Keratinocyte (primary cell): ENCODE data around the gene CPS1. TPM values are rescaled to one million over a fixed set of nuclear protein-coding genes. Genes with fewer than 3 reads are reported as not detected.

Experiments used
- DNase-seq: peaks from one replicate; pipeline ENCODE4 v3.0.0-alpha.2; 2011; ENCODE audit warnings: low read depth, missing footprints, low spot score
- FAIRE-seq: peaks from 2 replicates; lab custom pipeline; 2011; peaks lifted over from hg19 to GRCh38; lab: Jason Lieb, UNC
- H2AFZ ChIP-seq: 2 replicates; pipeline ENCODE4 v1.6.0; 2012; ENCODE audit warnings: low read length, control low read depth, inconsistent platforms; ENCODE audit not compliant: control insufficient read depth
- H3K27ac ChIP-seq: 2 replicates; pipeline ENCODE4 v1.5.1; 2011; ENCODE audit warnings: low read length; ENCODE audit not compliant: control insufficient read depth, insufficient read depth
- H3K27me3 ChIP-seq: 3 replicates; pipeline ENCODE4 v1.6.0; 2011; ENCODE audit warnings: low read length; ENCODE audit not compliant: control insufficient read depth, insufficient read depth; ENCODE audit errors: extremely low read depth
- H3K36me3 ChIP-seq, 2 experiments: 2 replicates in 1 of 2; 3 replicates in 1 of 2; pipeline ENCODE4 v1.5.1; 2011; ENCODE audit warnings: low read length in 2 of 2, mild to moderate bottlenecking in 1 of 2; ENCODE audit not compliant: control insufficient read depth in 2 of 2, insufficient read depth in 2 of 2; ENCODE audit errors: extremely low read depth in 1 of 2
- H3K4me1 ChIP-seq: 3 replicates; pipeline ENCODE4 v1.5.1; 2011; ENCODE audit warnings: low read length; ENCODE audit not compliant: control insufficient read depth, insufficient read depth; ENCODE audit errors: extremely low read depth
- H3K4me2 ChIP-seq: 3 replicates; pipeline ENCODE4 v1.6.0; 2011; ENCODE audit warnings: low read depth, low read length; ENCODE audit not compliant: control insufficient read depth, insufficient read depth; ENCODE audit errors: extremely low read depth
- H3K4me3 ChIP-seq, 3 experiments: fragments of 200-600 bp in 1 of 3; sonication (generic) in 1 of 3; 2 replicates in 2 of 3; 3 replicates in 1 of 3; pipeline ENCODE4 v1.5.1; 2011 to 2016; ENCODE audit warnings: low read length in 3 of 3, mild to moderate bottlenecking in 3 of 3, control low read depth in 2 of 3, inconsistent platforms in 1 of 3, low read depth in 1 of 3, mixed read lengths in 1 of 3, mixed run types in 1 of 3, moderate library complexity in 1 of 3; ENCODE audit not compliant: control insufficient read depth in 2 of 3, insufficient read depth in 2 of 3; ENCODE audit errors: extremely low read depth in 1 of 3
- H3K79me2 ChIP-seq: 2 replicates; pipeline ENCODE4 v1.6.0; 2012; ENCODE audit warnings: low read length; ENCODE audit not compliant: control insufficient read depth, insufficient read depth
- H3K9ac ChIP-seq: 3 replicates; pipeline ENCODE4 v1.6.0; 2011; ENCODE audit warnings: low read length; ENCODE audit not compliant: control insufficient read depth, insufficient read depth; ENCODE audit errors: extremely low read depth
- H3K9me1 ChIP-seq: 3 replicates; pipeline ENCODE4 v1.6.0; 2011; ENCODE audit warnings: low read length; ENCODE audit not compliant: control insufficient read depth, insufficient read depth; ENCODE audit errors: extremely low read depth
- H3K9me3 ChIP-seq: 2 replicates; pipeline ENCODE4 v1.5.1; 2012; ENCODE audit warnings: low read depth, low read length; ENCODE audit not compliant: control insufficient read depth
- H4K20me1 ChIP-seq: 3 replicates; pipeline ENCODE4 v1.6.0; 2011; ENCODE audit warnings: low read length; ENCODE audit not compliant: control insufficient read depth, insufficient read depth; ENCODE audit errors: extremely low read depth
- CTCF ChIP-seq, 3 experiments: IDR thresholded peaks in 1 of 3; conservative IDR thresholded peaks in 1 of 3; optimal IDR thresholded peaks in 1 of 3; 2 replicates in 2 of 3; 3 replicates in 1 of 3; pipeline versions ENCODE3 to v1.5.1; 2011; ENCODE audit warnings: low read length in 3 of 3, mild to moderate bottlenecking in 3 of 3, moderate library complexity in 2 of 3, control low read depth in 1 of 3, inconsistent platforms in 1 of 3; ENCODE audit not compliant: insufficient read depth in 2 of 3; ENCODE audit errors: extremely low read depth in 1 of 3
- EZH2 ChIP-seq: IDR thresholded peaks from one replicate; pipeline ENCODE4 v1.6.1; 2012; ENCODE audit warnings: inconsistent platforms, mild to moderate bottlenecking, low read length, moderate library complexity
- dilution Hi-C: fragments of 300-500 bp; cut with MboI; formaldehyde crosslinking; loops from one replicate; pipeline ENCODE4 v1.7.0; 2020; ENCODE audit warnings: low sequenced_read_pairs; ENCODE audit not compliant: extremely low pct_ligation_motif_present
- polyA plus RNA-seq, 5 experiments: library from polyadenylated mRNA; depleted of rRNA in 3 of 5; stranded (reverse) in 3 of 5; stranded (forward) in 1 of 5; unstranded in 1 of 5; fragments of >200 nt; gene quantifications; 1 replicate in 1 of 5; 2 replicates in 3 of 5; 3 replicates in 1 of 5; pipeline versions ENCODE4 v1.2.1 to v1.2.3, GENCODE V29; 2011 to 2012; ENCODE audit warnings: missing spikeins in 2 of 5, low read depth in 1 of 5, low replicate concordance in 1 of 5

CPS1 gene
- polyA plus RNA-seq, 1 donor (not counting 4 experiments of a cell fraction or from before 2014, with no cell fraction given), result 33.0 TPM

GRCh38 chr2:210673117-210673516 is 116.7 kb downstream of the CPS1 start:
- H4K20me1 ChIP-seq, result no peaks in the 10 kb centered on the region
- H3K9me3 ChIP-seq, result no peaks in the 10 kb centered on the region
- no peak for DNase-seq
- no peaks in the 10 kb centered on the region for H3K27me3 ChIP-seq
- H2AFZ ChIP-seq, result no peak overlapping the region
- no peaks in the 10 kb centered on the region for H3K4me1 ChIP-seq
- no peaks in the 10 kb centered on the region for H3K9me1 ChIP-seq
- H3K4me2 ChIP-seq, result no peak overlapping the region
- H3K9ac ChIP-seq, result no peak overlapping the region
- H3K36me3 ChIP-seq, result no peaks in the 10 kb centered on the region
- H3K4me3 ChIP-seq, result no peak overlapping the region
- dilution Hi-C loops, result no loop called here
- TF ChIP-seq EZH2 (no peak), CTCF (optimal IDR thresholded peaks at IDR 0.05 in 1 of 3, IDR thresholded peaks at IDR 0.05 in 1 of 3, conservative IDR thresholded peaks at IDR 0.05 in 1 of 3; ENCODE audit: extremely low read depth in 1 of 3, insufficient read depth in 2 of 3, low read length in 3 of 3) (no peak)
- no peak overlapping the region for H3K27ac ChIP-seq
- no peaks in the 10 kb centered on the region for H3K79me2 ChIP-seq
- FAIRE-seq, result no peak

- Histone ChIP-seq H3K9me1 (no peaks in the 10 kb centered on the region), H3K27ac (no peak overlapping the region), H3K9me3 (no peaks in the 10 kb centered on the region), H3K79me2 (no peaks in the 10 kb centered on the region), H3K36me3 (no peaks in the 10 kb centered on the region), H3K4me1 (no peaks in the 10 kb centered on the region), H3K4me2 (no peak overlapping the region), H4K20me1 (no peaks in the 10 kb centered on the region), H3K27me3 (no peaks in the 10 kb centered on the region), H2AFZ (no peak overlapping the region), H3K4me3 (no peak overlapping the region), H3K9ac (no peak overlapping the region)
- dilution Hi-C loops, result no loop called here
- FAIRE-seq (no peak), DNase-seq (no peak)
- no peak for TF ChIP-seq CTCF (optimal IDR thresholded peaks at IDR 0.05 in 1 of 3, IDR thresholded peaks at IDR 0.05 in 1 of 3, conservative IDR thresholded peaks at IDR 0.05 in 1 of 3; ENCODE audit: extremely low read depth in 1 of 3, insufficient read depth in 2 of 3, low read length in 3 of 3)
- TF ChIP-seq EZH2, result no peak
Measured at GRCh38 chr2:210676067-210676466, 119.7 kb downstream of the CPS1 start.
